Esophagus muscularis mucosa (tissue), 4 donors: ENCODE data around the gene TFPI.

Experiments
- EP300 ChIP-seq: sonication (generic); formaldehyde crosslinking; IDR thresholded peaks from one replicate; pipeline ENCODE4 v1.6.1; 2017; ENCODE audit warnings: antibody characterized with exemption
- POLR2A ChIP-seq: fragments of 450-650 bp; IDR thresholded peaks from one replicate; pipeline ENCODE4 v1.6.1; 2017; ENCODE audit warnings: antibody characterized with exemption, moderate library complexity, mild to moderate bottlenecking, low read depth
- POLR2AphosphoS5 ChIP-seq, 2 donors: sonication (generic); formaldehyde crosslinking; IDR thresholded peaks; one replicate each; pipeline ENCODE4 v1.6.1; 2017; ENCODE audit warnings: antibody characterized with exemption in 2 of 2
- TF ChIP-seq, protein P1 (sequence below), 3 experiments: fragments of 200-600 bp in 2 of 3; fragments of 450-650 bp in 1 of 3; sonication (generic) in 2 of 3; IDR thresholded peaks; one replicate each; pipeline ENCODE4 v1.5.1; 2017 to 2019; ENCODE audit warnings: antibody characterized with exemption in 3 of 3, mild to moderate bottlenecking in 2 of 3, moderate library complexity in 1 of 3

DNA sequence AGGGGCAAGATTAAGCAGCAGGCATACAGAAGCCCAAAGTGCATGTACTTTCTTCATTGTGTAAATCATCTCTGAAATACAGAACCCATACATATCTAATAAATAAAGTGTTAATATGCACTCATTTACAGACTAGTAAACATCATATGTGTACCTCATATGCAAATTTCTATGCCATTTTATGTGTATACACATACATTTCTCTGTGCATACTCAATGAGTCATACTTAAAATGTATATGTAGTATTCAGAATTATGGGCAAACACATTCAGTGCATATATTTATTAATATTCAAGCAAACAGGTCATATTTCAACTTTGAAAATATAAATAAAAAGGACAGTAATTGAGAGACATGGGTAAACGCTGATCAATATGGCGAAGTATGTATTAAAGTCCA lies 50.5 kb downstream of the TFPI start:
- TF ChIP-seq EP300 = no peak
- TF ChIP-seq, protein P1, sequence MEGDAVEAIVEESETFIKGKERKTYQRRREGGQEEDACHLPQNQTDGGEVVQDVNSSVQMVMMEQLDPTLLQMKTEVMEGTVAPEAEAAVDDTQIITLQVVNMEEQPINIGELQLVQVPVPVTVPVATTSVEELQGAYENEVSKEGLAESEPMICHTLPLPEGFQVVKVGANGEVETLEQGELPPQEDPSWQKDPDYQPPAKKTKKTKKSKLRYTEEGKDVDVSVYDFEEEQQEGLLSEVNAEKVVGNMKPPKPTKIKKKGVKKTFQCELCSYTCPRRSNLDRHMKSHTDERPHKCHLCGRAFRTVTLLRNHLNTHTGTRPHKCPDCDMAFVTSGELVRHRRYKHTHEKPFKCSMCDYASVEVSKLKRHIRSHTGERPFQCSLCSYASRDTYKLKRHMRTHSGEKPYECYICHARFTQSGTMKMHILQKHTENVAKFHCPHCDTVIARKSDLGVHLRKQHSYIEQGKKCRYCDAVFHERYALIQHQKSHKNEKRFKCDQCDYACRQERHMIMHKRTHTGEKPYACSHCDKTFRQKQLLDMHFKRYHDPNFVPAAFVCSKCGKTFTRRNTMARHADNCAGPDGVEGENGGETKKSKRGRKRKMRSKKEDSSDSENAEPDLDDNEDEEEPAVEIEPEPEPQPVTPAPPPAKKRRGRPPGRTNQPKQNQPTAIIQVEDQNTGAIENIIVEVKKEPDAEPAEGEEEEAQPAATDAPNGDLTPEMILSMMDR (IDR thresholded peaks at IDR 0.05) = no peak
- no peak for TF ChIP-seq POLR2A
- TF ChIP-seq POLR2AphosphoS5 (IDR thresholded peaks at IDR 0.05) = no peak
